HTR-8/SVneo (cell line): Measurements from ENCODE around the gene GSTM1.

Experiments used
- DNase-seq: peaks from one replicate; pipeline ENCODE4 v3.0.0; 2011; ENCODE audit warnings: low spot score, mixed read lengths; ENCODE audit not compliant: insufficient read length
- FAIRE-seq: peaks from 2 replicates; lab custom pipeline; 2011; peaks lifted over from hg19 to GRCh38; lab: Jason Lieb, UNC

The GSTM1 gene

GRCh38 chr1:109722908-109723691 is 35.5 kb downstream of the GSTM1 start:
- DNase-seq: no peak

GRCh38 chr1:109724933-109725332 is 37.3 kb downstream of the GSTM1 start:
- FAIRE-seq (no peak), DNase-seq (no peak)

More at GRCh38 chr1:109722908-109723691, 35.5 kb downstream of the GSTM1 start:
- no peak for FAIRE-seq

- FAIRE-seq (no peak), DNase-seq (no peak)
Observed at GRCh38 chr1:109725510-109725909, 37.9 kb downstream of the GSTM1 start.

- FAIRE-seq: no peak
Observed at GRCh38 chr1:109726007-109726406, 38.4 kb downstream of the GSTM1 start.

GRCh38 chr1:109726728-109727373 is 39.2 kb downstream of the GSTM1 start:
- DNase-seq: no peak
- FAIRE-seq: no peak

More at GRCh38 chr1:109726007-109726406, 38.4 kb downstream of the GSTM1 start:
- no peak for DNase-seq

GRCh38 chr1:109728870-109729269 is 41.3 kb downstream of the GSTM1 start:
- FAIRE-seq (no peak), DNase-seq (no peak)

GRCh38 chr1:109730666-109731065 is 43.0 kb downstream of the GSTM1 start:
- no peak for FAIRE-seq

GRCh38 chr1:109732390-109732881 is 44.8 kb downstream of the GSTM1 start:
- FAIRE-seq (no peak), DNase-seq (no peak)

More at GRCh38 chr1:109730666-109731065, 43.0 kb downstream of the GSTM1 start:
- DNase-seq: no peak

- FAIRE-seq: no peak
Observed at GRCh38 chr1:109733236-109733870, 45.7 kb downstream of the GSTM1 start.

GRCh38 chr1:109739738-109740614 is 52.4 kb downstream of the GSTM1 start:
- peak; percentile 71 for DNase-seq
- no peak for FAIRE-seq

More at GRCh38 chr1:109733236-109733870, 45.7 kb downstream of the GSTM1 start:
- DNase-seq: no peak

- no peak for DNase-seq
- FAIRE-seq: no peak
Observed at GRCh38 chr1:109740615-109741373, 53.2 kb downstream of the GSTM1 start, which contains the start of gene GSTM3. Gene GSTM3, minus strand, starts transcription at chr1:109741038. Its CDS starts 751 bp downstream, at chr1:109740287.
